ENCODE data around the gene ARHGAP15. TPM values are rescaled to one million over a fixed set of nuclear protein-coding genes. Genes with fewer than 3 reads are reported as not detected.

Gene ARHGAP15
- total and polyA plus RNA-seq, 12 donors: 1.3 to 7.7 (median 2.8) TPM

- no peaks in the 10 kb centered on the region for H3K9me3 ChIP-seq
- no peak for DNase-seq
- H3K4me3 ChIP-seq: no peak overlapping the region
- no peak for ATAC-seq
- 85 to 89% methylated on average over 3 of the region's 3 CpGs for whole genome bisulfite sequencing, 2 donors
- no peak for TF ChIP-seq CTCF (IDR thresholded peaks at IDR 0.05)
- peaks cover 0 to 20% (median 0%) of the 10 kb centered on the region in 9 donors for H3K36me3 ChIP-seq
- H3K27me3 ChIP-seq: no peaks in the 10 kb centered on the region
- H3K4me1 ChIP-seq: peaks cover 0 to 13% (median 0%) of the 10 kb centered on the region in 9 donors
- intact Hi-C loops (cut with DNase I): no loop called here
- no peak overlapping the region for H3K27ac ChIP-seq
These were observed 575.4 kb downstream of the ARHGAP15 start for GRCh38 chr2:143704451-143705106.

DNA sequence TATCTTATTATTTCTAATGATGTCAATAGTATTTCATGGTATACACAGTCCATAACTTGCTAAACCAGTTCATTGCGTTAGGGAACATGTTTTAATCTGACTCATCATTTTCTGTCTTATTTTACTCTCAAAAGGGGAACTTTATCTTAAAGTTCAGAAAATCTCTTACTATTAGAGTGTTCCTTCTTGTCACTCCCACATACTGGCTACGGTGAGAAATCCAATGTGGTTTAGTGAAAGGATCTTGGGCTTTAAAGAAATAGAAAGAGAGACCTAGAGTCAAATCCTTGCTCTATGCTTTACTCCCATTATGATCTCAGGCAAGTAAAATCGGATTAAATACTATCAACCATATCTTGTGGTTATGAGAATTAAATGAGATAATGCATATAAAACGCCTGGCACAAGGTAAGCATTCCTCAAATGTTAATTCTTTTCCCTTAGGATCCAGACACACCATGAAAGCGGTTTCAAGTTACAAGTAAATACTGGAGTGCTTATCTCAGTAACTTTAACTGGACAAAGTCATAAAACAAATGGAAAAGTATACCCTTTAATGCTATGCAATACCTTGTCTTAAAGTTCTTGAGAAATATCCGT, 576.0 kb downstream of the ARHGAP15 start:
- H3K27ac ChIP-seq: no peak overlapping the region
- ATAC-seq (no peak), DNase-seq (no peak)
- no peaks in the 10 kb centered on the region for H3K27me3 ChIP-seq
- peaks cover 0 to under 1% (median 0%) of the 10 kb centered on the region in 11 donors for H3K9me3 ChIP-seq
- peaks cover 0 to 13% (median 0%) of the 10 kb centered on the region in 9 donors for H3K4me1 ChIP-seq
- 66 to 71% methylated on average over 6 of the region's 6 CpGs for WGBS, 2 donors
- no peak for TF ChIP-seq CTCF (IDR thresholded peaks at IDR 0.05)
- peaks cover 0 to 20% (median 0%) of the 10 kb centered on the region in 9 donors for H3K36me3 ChIP-seq
- H3K4me3 ChIP-seq: no peak overlapping the region
- intact Hi-C loops (cut with DNase I): no loop called here

DNA sequence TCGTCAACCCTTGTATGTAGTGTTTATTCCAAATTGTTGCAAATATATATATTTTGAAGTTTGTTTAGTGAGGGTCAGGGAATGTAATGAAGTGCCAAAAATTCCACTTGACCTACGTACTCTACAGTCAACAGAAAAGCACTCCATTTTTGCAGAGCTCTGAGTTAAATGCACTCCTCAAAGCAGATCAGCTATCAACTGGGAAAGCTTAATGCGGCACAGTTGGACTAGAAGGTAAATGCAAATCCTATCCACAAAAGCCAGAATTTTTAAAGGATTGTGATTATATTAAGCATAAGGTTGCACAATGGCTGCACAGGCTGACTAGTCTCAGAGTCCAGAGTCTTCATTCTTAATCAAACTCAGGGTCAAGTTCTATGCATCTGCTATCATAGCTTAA, 577.1 kb downstream of the ARHGAP15 start:
- no peak for TF ChIP-seq CTCF (IDR thresholded peaks at IDR 0.05)
- DNase-seq: no peak
- peaks cover 0 to 13% (median 0%) of the 10 kb centered on the region in 9 donors for H3K4me1 ChIP-seq
- H3K9me3 ChIP-seq: peaks cover 0 to 12% (median 0%) of the 10 kb centered on the region in 11 donors
- H3K27me3 ChIP-seq: no peaks in the 10 kb centered on the region
- ATAC-seq: no peak
- H3K4me3 ChIP-seq: no peak overlapping the region
- intact Hi-C loops (cut with DNase I): no loop called here
- WGBS, 2 donors: 87 to 88% methylated on average over 3 of the region's 3 CpGs
- H3K36me3 ChIP-seq: peaks cover 0 to 20% (median 0%) of the 10 kb centered on the region in 9 donors
- H3K27ac ChIP-seq: no peak overlapping the region

DNA sequence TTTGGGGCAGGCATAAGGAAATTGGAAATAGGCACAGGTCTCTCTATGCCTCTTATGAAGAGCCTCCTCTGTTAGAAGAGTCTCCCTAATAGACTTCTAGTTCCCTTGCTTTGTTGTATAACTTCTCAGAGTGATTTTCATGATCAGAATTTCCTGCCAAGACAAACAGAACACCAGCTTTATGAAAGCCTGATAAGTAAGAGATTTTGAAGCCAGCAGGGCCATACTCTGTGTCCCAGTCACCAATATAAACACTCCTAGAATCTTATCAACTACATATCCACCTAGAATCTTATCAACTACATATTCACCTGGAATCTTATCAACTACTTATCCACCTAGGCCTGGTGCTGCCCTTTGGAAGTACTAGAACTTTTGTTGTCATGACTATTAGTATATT, 579.5 kb downstream of the ARHGAP15 start:
- H3K9me3 ChIP-seq: peaks cover 0 to 21% (median 0%) of the 10 kb centered on the region in 11 donors
- H3K36me3 ChIP-seq: peaks cover 0 to 16% (median 0%) of the 10 kb centered on the region in 9 donors
- no peaks in the 10 kb centered on the region for H3K27me3 ChIP-seq
- no peak for DNase-seq
- no peak for TF ChIP-seq CTCF (IDR thresholded peaks at IDR 0.05)
- no peak for ATAC-seq
- H3K27ac ChIP-seq: peak overlapping the region in 2 of 10 donors; percentile 20 to 36
- peaks cover 0 to 13% (median 0%) of the 10 kb centered on the region in 9 donors for H3K4me1 ChIP-seq
- no peak overlapping the region for H3K4me3 ChIP-seq
- intact Hi-C loops (cut with DNase I): no loop called here

Data from heart right ventricle (tissue), 16 donors.